Stimulated activated CD8-positive, alpha-beta memory T cell treated with anti-CD3 and anti-CD28 coated beads, Interleukin-7, amount 100 ng/mL, for 1 hour (primary cell): ENCODE measurements around the gene MRPL36.
A peak's percentile ranks its signal among the peaks of the same experiment; 100 is the strongest.
"Not testable (repeated sequence)": the region's sequence is repeated elsewhere in the genome, so short reads cannot be mapped to it uniquely, and the experiment has no call there.

ENCODE experiments used
- DNase-seq, 2 donors: peaks; one replicate each; pipeline ENCODE4 v3.0.0-alpha.2; 2020; ENCODE audit warnings: low read depth in 2 of 2

Gene MRPL36

GRCh38 chr5:1799602-1800471 is at the start of gene MRPL36:
Gene MRPL36, minus strand, starts transcription at chr5:1799837. Its CDS starts 902 bp downstream, at chr5:1798935.
- peak; percentile 84 to 88 for DNase-seq

- no peak for DNase-seq
Observed at GRCh38 chr5:1847611-1848010, 48.0 kb upstream of the MRPL36 start.

GRCh38 chr5:1847056-1847455 is 47.4 kb upstream of the MRPL36 start:
- DNase-seq: no peak

- DNase-seq: no peak
Observed at GRCh38 chr5:1846583-1846982, 46.9 kb upstream of the MRPL36 start.

- no peak for DNase-seq
Observed at GRCh38 chr5:1845696-1846095, 46.1 kb upstream of the MRPL36 start.

GRCh38 chr5:1844708-1845436 is 45.2 kb upstream of the MRPL36 start:
- no peak for DNase-seq

GRCh38 chr5:1843761-1844160 is 44.1 kb upstream of the MRPL36 start:
- DNase-seq: not testable (repeated sequence)

GRCh38 chr5:1842004-1842819 is 42.6 kb upstream of the MRPL36 start:
- DNase-seq: no peak

- no peak for DNase-seq
Observed at GRCh38 chr5:1840741-1841521, 41.3 kb upstream of the MRPL36 start.

- DNase-seq: no peak
Observed at GRCh38 chr5:1840071-1840547, 40.5 kb upstream of the MRPL36 start.

- DNase-seq: no peak
Observed at GRCh38 chr5:1838013-1838412, 38.4 kb upstream of the MRPL36 start.

GRCh38 chr5:1836891-1837880 is 37.5 kb upstream of the MRPL36 start:
- no peak for DNase-seq

GRCh38 chr5:1836176-1836890 is 36.7 kb upstream of the MRPL36 start:
- no peak for DNase-seq

- DNase-seq: no peak
Observed at GRCh38 chr5:1835431-1835830, 35.8 kb upstream of the MRPL36 start.

- no peak for DNase-seq
Observed at GRCh38 chr5:1834721-1835429, 35.2 kb upstream of the MRPL36 start.

- no peak for DNase-seq
Observed at GRCh38 chr5:1834022-1834551, 34.5 kb upstream of the MRPL36 start.

GRCh38 chr5:1833264-1834021 is 33.8 kb upstream of the MRPL36 start:
- no peak for DNase-seq
